AG09309 (cell line): ENCODE measurements around the gene UNC119.
A peak's percentile ranks its signal among the peaks of the same experiment; 100 is the strongest.

Experiments
- DNase-seq: peaks from one replicate; pipeline ENCODE4 v3.0.0-alpha.2; 2010; ENCODE audit warnings: low read depth
- H3K4me3 ChIP-seq: 2 replicates; pipeline ENCODE4 v1.5.1; 2011; ENCODE audit warnings: mild to moderate bottlenecking, low read depth, low read length, moderate library complexity; ENCODE audit not compliant: control insufficient read depth
- TF ChIP-seq, protein P1 (sequence below): IDR thresholded peaks from 2 replicates; pipeline ENCODE4 v1.5.1; 2011; ENCODE audit warnings: mild to moderate bottlenecking, low read depth, low read length, inconsistent platforms; ENCODE audit not compliant: insufficient read depth, control insufficient read depth; ENCODE audit errors: missing control alignments

Gene UNC119

DNA sequence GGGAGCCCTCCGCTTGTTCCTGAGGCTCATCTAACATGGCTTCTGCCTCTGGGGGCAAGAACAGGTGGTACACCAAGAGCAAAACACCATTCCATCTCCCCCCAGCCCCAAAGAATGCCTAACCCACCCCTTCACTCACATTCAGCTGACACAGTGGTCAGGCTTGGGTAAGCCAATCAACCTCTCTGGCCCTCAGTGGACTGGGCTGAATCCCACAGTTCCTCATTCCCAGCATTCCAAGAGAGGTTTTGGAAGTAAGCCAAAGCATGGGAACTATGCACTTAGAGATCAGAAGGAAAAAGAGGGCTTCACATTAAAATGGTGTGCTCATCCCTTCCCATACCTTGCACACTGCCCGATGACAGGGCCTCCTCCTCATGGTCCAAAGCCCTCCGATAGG is 11.1 kb upstream of the UNC119 start:
- no peak for DNase-seq
- TF ChIP-seq, protein P1, sequence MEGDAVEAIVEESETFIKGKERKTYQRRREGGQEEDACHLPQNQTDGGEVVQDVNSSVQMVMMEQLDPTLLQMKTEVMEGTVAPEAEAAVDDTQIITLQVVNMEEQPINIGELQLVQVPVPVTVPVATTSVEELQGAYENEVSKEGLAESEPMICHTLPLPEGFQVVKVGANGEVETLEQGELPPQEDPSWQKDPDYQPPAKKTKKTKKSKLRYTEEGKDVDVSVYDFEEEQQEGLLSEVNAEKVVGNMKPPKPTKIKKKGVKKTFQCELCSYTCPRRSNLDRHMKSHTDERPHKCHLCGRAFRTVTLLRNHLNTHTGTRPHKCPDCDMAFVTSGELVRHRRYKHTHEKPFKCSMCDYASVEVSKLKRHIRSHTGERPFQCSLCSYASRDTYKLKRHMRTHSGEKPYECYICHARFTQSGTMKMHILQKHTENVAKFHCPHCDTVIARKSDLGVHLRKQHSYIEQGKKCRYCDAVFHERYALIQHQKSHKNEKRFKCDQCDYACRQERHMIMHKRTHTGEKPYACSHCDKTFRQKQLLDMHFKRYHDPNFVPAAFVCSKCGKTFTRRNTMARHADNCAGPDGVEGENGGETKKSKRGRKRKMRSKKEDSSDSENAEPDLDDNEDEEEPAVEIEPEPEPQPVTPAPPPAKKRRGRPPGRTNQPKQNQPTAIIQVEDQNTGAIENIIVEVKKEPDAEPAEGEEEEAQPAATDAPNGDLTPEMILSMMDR, result no peak
- H3K4me3 ChIP-seq, result no peak overlapping the region

DNA sequence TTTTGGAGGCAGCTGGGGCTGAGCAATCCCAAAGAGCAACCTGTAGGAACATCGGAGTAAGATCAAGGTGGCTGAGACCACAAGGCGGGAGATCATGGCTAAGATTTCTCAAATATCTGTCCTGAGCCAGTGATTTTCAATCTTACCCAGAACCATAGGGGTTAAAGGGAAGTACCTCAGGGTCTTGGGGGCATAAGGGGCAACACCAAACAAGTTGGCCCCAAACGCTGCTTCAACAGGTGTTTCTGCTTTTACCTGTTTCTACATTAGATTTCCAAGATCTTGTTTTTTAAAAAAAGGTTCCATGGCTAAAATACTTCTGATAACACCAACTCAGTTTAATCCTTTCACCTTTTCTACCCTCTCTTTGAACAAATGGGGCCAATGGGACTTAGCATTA is 2.6 kb upstream of the UNC119 start:
- TF ChIP-seq, protein P1, result no peak
- H3K4me3 ChIP-seq, result no peak overlapping the region
- DNase-seq, result no peak

DNA sequence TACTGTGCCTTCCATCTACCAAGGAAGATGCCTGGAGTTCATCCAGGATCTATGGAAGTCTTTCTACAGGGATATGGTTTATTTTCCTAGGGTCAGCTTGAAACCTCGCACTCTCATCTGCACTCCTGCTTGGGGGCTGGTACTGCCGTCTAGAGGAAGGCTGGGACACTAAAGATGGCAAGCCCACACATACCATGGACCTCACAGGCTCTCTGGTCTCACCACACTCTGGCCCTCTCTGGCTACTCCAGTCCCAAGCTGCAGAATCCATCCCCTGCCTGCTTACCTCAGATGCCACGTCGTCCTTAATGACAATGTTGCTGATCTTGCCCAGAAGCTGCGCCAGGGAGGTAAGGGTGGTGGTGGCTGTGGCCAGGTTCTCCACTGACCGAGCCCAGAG is 2.1 kb upstream of the UNC119 start:
- no peak overlapping the region for H3K4me3 ChIP-seq
- no peak for DNase-seq
- TF ChIP-seq, protein P1, result no peak

DNA sequence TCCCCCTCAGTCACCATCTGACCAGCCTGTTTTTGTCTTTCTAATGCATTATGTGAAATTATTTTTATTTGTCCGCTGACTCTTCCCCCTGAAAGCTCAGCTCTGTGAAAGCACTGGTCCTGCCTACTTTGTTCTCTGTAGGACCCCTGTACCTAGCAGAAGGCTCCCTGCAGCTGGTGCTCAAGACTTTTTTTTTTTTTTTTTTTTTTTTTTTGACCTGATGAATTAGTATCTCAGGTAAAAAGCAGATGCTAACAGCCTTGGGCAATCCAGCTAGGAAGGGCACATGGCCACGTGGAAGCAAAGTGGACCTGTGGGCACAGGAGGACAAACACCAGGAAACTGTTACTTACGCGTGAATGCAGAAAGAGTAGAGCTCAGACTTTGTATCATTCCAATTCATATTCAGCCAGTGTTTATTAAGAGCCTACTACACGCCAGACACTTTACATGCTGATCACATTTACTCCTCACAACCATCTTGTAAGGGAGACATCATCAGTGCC is 629 bp upstream of the UNC119 start:
- DNase-seq, result no peak
- no peak overlapping the region for H3K4me3 ChIP-seq
- TF ChIP-seq, protein P1, result no peak

DNA sequence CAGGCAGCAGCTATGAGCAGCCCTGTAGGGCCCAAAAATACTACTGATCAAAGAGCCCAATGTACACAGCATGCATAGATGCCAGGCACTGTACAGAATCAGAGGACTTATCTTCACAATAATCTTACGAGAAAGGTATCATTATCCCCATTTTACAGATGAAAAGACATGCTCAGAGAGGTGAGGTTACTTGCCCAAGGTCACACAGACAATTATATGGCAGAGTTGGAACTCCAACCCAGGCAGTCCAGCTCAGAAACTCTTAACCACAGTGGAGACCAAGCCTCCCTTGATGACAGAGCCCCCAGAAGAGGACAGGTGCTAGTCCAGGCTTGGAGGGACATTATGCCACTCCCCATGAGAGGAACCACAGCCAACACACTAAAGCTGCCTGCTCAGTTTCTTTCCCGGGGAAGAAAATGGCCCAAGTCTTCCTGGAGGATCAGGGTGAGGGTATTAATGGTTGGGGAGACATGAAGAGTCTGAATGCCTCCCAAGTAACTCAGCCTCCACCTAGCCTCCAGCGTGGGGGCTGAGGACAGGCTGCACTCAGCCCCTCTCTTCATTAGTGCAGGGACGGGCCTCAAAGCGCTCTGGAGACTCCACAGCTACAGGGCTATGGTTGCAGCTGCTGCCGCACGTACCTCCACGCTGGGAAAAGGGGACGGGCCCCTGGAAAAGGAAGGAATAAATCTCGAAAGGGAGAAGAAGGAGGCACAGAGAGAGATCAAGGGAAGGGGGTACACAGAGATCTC is 826 bp downstream of the UNC119 start:
- peak overlapping the region; percentile 62 for H3K4me3 ChIP-seq
- DNase-seq, result no peak
- TF ChIP-seq, protein P1, result no peak

DNA sequence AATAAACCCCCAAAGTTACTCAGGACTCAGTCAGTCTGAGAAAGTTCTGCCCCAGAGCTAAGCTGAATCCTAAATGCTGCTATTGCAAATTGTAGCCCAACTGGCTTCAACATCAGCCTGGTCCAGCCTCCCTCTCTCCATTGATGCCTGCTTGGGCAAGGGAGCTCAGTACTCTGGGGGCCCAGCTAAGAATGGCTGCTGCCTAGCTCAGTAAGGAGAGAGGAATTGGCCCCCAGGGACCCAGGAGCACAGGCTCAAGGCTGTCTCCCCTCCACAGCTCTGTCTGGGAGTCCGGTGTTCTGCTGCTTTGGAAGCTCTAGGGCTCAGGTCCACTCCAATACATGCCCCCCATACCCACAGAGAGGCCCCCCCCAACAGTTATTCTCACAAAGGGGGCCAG is 1.6 kb downstream of the UNC119 start:
- no peak for DNase-seq
- H3K4me3 ChIP-seq, result no peak overlapping the region
- TF ChIP-seq, protein P1, result no peak
